GM18870 (cell line): Measurements from ENCODE around the gene PLIN1.

Experiments used
- ATAC-seq: cut with Tn5 transposase; IDR thresholded peaks from one replicate; pipeline ENCODE4 v1.9.1; 2021; ENCODE audit warnings: moderate library complexity; ENCODE audit not compliant: unreplicated experiment

The PLIN1 gene

DNA sequence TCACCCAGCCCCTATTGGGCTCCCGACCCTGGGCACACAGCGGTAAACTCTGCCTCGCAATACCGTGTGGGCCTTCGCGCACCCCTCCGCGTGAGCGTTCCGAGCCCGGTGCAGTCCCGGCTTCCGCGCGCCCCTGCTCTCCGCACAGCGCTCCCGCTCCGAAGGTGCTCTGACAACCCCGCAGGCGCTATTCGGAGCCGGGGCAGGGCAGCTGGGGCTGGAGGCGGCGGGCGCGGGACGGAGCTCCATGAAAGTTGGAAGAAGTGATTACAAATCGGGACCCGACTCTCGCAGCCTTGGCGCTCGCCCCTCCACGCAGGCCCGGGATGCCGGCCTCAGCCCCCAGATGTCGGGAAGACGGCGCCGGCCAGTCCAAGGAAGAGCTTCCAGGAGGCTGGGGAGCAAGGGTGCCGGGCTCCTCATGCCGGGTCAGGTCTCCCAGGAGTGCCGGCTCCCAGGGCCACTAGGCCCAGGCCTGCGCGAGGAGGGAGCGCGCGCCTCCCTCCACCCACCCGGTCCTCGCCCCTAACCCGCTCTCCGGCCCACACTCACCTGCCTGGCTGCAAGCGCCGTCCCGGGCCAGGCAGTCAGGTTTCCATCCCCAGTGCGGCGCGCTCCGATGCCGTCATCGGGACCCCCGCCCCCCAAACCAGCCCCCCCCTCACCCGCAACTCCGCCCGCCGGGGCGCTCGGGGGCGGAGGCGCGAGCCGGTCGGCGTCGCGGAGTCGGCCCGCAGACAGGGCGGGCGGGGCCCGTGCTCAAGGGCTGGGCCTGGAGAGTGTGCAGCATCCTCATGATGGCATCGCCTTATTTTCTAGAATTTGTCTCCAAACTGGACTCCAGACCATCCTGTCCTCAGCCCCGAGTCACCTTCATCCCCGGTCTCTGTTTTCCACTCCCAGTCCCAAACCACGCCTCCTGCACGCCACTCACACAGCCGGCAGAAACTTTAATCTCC, 24.0 kb downstream of the PLIN1 start, which contains the start of gene KIF7:
Gene KIF7, minus strand, starts transcription at position 621 of the 959 bp plus-strand sequence. CDS start 2,537 bp downstream, outside the sequence.
- no peak for ATAC-seq

GRCh38 chr15:89654301-89654761, 24.8 kb downstream of the PLIN1 start:
- no peak for ATAC-seq

GRCh38 chr15:89653578-89653977, 25.6 kb downstream of the PLIN1 start:
- ATAC-seq = no peak

GRCh38 chr15:89652666-89653065, 26.5 kb downstream of the PLIN1 start:
- ATAC-seq = no peak

DNA sequence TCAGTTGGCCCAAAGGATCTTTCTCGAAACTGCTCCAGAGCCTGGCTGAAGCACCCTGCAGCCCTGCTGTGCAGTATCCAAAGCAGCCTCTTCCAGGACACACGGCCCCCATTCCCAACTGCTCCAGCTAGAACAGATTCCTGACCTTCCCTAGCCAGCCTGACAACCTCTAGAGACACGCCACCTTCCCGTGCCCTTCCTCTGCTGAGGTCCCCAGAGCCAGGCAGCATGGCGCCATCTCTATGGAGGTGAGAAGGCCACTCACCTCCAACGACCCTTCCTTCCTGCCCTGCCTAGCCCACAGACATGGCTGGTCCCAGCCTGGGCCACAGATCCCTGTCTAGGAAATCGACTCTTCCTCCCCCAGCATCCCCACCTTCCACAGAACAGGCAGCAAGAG, 27.0 kb downstream of the PLIN1 start:
- no peak for ATAC-seq

DNA sequence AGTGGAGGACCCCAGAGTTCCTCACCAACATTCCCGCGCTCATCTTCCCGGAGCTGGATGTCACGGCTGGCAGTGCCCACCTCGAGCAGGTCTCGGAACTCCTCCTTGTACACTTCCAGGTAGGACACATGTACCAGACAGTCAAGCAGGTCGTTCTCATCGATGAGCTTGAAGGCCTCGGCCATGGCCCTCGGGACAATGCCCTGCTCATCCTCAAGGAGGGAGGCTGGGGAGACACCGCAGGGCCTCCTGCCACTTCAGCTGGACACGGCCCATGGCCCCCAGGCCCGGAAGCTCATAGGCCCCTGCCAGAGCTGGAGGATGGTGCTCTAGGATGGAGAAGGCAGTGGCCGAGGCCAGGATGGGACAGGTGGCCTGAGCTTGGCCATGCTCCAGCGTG, 29.5 kb downstream of the PLIN1 start:
- no peak for ATAC-seq

DNA sequence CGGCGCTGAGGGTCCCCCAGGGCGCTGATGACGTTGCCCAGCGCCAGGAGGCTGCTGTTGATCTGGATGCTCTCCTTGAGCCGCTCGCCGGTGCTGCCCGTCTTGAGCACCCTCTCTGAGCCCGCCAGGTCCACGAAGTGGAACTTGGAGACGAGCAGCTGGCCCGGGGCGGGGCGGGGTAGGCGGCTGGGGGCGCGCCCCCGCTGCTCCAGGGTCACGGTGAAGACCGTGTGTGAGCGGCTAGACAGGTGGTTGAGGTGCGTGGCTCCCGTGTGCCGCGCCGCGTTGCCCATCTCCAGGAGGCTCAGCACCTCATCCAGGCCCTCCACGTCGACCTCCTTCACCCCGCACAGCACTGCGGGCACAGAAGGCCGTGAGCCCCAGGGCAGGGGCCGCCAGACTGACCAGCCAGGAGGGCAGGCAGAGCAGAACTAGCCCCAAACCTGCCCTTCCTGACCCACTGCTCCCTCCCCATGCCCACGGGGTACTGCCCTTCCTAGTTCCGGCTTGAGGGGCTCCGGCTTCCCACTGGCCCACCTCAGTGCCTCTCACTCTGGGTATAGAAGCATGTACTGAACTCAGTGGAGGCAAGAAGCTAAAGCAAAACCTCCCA, 30.0 kb downstream of the PLIN1 start:
- no peak for ATAC-seq

DNA sequence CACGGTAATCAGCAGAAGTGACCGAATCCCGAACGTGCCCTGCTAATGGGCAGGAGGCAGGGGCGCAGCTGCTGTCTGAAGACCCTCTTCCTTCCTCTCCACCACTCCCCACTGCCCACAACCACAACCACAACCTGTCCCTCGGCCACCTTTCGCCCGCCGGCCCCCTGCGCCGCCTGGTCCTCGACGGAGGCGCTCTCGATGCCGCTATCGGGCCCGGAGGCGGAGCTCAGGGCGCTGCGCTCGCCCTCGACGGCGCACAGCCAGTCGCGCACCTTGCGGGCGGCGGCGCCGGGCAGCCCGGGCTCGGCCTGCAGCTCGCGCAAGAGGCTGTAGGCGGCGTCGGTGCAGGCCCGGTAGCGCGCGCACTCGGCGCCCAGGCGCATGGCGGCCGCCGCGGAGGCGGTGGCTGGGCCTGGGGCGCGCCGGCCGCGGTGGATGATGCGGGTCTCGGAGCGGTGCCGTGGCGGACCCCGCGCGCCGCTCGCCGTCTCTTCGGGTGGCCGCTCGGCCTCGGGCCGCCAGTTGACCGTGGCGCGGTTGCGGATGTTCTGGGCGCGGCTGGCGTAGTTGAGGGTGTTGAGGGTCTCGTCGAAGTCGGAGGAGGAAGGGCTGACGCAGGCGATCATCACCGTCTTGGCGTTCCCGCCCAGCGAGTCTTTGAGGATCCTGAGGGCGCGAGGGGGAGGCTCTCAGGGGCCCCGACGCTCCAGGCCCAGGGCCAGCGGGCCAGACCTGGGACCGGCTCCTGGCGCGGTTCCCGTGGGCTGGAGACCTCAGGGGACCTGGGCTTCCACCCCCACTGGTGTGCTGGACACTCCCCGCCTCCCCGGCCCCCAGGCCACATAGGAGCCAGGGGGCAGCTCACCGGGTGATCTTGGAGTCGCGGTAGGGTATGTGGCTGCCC, 30.8 kb downstream of the PLIN1 start:
- no peak for ATAC-seq

- ATAC-seq = no peak
Observed at GRCh38 chr15:89647191-89647851, 31.8 kb downstream of the PLIN1 start.

GRCh38 chr15:89646416-89647141, 32.6 kb downstream of the PLIN1 start:
- ATAC-seq = no peak

DNA sequence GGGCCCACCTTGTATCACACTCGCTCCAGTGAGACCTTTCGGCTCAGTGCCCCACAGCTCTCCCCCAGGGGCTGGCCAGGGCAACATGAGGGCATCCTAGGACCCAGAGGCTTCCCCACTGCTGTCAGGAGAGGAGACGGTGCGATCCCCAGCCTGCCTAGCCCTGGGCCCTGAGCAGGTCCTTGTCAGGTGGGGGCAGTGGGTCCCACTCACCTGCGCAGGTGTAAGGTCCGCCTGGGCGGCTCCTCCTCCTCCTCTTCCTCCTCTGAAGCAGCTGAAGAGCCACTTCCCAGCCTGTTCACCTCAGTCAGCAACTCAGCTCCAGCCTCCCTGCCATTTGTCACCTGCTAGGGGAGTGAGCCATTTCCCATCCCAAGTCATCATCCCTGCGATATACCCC, 33.5 kb downstream of the PLIN1 start:
- ATAC-seq = no peak

GRCh38 chr15:89642106-89642505, 37.1 kb downstream of the PLIN1 start:
- no peak for ATAC-seq

GRCh38 chr15:89641053-89641452, 38.1 kb downstream of the PLIN1 start:
- no peak for ATAC-seq

GRCh38 chr15:89640245-89640644, 38.9 kb downstream of the PLIN1 start:
- no peak for ATAC-seq

- ATAC-seq = no peak
Observed at GRCh38 chr15:89633585-89633984, 45.6 kb downstream of the PLIN1 start.

- ATAC-seq = no peak
Observed at GRCh38 chr15:89632563-89633430, 46.4 kb downstream of the PLIN1 start.

DNA sequence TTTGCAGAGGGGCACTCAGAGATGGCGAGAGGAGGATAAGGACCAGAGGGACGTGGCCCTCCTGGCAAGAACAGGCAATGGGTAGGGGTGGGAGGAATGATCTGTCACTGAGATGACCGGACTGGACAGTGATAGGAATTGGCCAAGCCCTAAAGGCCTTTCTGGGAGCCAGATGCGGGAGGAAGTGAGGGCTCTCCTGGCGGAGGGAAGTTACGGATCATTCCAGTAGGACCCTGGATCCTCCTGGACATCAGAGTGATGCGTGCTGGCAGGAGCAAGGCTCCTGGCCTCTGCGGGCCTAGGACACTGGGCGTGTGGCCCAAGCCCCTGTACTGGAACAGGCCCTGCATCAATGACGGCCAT, 47.3 kb downstream of the PLIN1 start:
- no peak for ATAC-seq

- no peak for ATAC-seq
Observed at GRCh38 chr15:89630974-89631901, 47.9 kb downstream of the PLIN1 start.
